Calu3 (cell line): ENCODE results near the gene RAD50. TPM values are rescaled to one million over a fixed set of nuclear protein-coding genes. Genes with fewer than 3 reads are reported as not detected.

Source experiments
- BruUV-seq: library from RNA; stranded (reverse); fragments of 400-500 nt; replicated peaks from 2 replicates; lab custom pipeline; 2021; lab: Mats Ljungman, UMichigan
- CTCF ChIA-PET: fragments of 300-600 bp; sonication (Branson Sonifier 250); formaldehyde crosslinking; loops from one replicate; lab custom pipeline; 2022; ENCODE audit warnings: antibody characterized with exemption; lab: Charles Lee
- DNase-seq: peaks from one replicate; pipeline ENCODE4 v3.0.0; 2022
- H3K27ac Mint-ChIP-seq: one replicate; pipeline ENCODE4 v1.8.0; 2022; ENCODE audit warnings: mixed read lengths; ENCODE audit not compliant: unreplicated experiment
- H3K27me3 Mint-ChIP-seq: one replicate; pipeline ENCODE4 v1.8.0; 2022; ENCODE audit warnings: mixed read lengths; ENCODE audit not compliant: unreplicated experiment
- H3K36me3 Mint-ChIP-seq: one replicate; pipeline ENCODE4 v1.8.0; 2022; ENCODE audit warnings: mild to moderate bottlenecking, moderate library complexity, mixed read lengths; ENCODE audit not compliant: insufficient read depth, unreplicated experiment
- H3K4me1 Mint-ChIP-seq: one replicate; pipeline ENCODE4 v1.8.0; 2022; ENCODE audit warnings: mild to moderate bottlenecking, low read depth, mixed read lengths; ENCODE audit not compliant: unreplicated experiment
- H3K4me3 Mint-ChIP-seq: one replicate; pipeline ENCODE4 v1.8.0; 2022; ENCODE audit warnings: mild to moderate bottlenecking, low read depth, moderate library complexity, mixed read lengths; ENCODE audit not compliant: unreplicated experiment
- H3K9me3 Mint-ChIP-seq: one replicate; pipeline ENCODE4 v1.8.0; 2022; ENCODE audit warnings: low read depth, mixed read lengths; ENCODE audit not compliant: unreplicated experiment
- intact Hi-C: fragments of 100-400 bp; cut with micrococcal nuclease; formaldehyde crosslinking; loops from one replicate; pipeline ENCODE4 v1.10.0; 2022; ENCODE audit not compliant: unreplicated experiment
- total RNA-seq: library from RNA; stranded (reverse); gene quantifications from 2 replicates; pipeline ENCODE4 v1.2.3, GENCODE V29; 2022
- TF ChIP-seq, protein P1 (sequence below): fragments of 200-600 bp; IDR thresholded peaks from one replicate; pipeline ENCODE4 v1.8.0; 2022; ENCODE audit warnings: antibody characterized with exemption; ENCODE audit not compliant: unreplicated experiment

Gene RAD50
- total RNA-seq, 1 experiment from 2014 or later = 35.9 TPM

DNA sequence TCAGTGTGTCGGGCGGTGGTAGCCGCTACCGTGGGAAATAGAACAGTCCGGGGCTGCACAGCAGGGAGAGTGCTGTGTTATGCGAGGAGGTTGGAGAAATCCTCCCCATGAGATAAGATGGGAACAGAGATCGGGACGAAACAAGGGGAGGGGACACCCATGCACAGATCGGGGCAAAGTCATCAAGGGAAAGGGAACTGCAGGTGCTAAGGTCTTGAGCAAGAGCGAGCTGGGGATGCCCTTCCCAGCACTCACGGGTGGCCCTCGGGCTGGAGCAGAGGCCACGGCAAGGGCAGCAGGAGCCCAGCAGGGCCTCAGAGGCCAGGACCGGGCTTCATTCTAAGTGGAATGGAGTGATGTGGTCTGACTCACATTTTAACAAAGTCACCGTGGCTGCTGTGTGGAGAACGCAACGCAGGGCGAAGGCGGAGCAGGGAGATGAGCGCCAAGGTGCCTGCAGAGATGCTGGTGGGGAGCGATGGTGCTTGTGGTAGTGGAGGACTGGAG, 108.8 kb downstream of the RAD50 start:
- Mint-ChIP-seq H3K36me3 (no peaks in the 10 kb centered on the region), H3K4me3 (no peak overlapping the region), H3K27me3 (no peaks in the 10 kb centered on the region), H3K9me3 (no peaks in the 10 kb centered on the region), H3K4me1 (peaks cover 8% of the 10 kb centered on the region), H3K27ac (no peak overlapping the region)
- TF ChIP-seq, protein P1, sequence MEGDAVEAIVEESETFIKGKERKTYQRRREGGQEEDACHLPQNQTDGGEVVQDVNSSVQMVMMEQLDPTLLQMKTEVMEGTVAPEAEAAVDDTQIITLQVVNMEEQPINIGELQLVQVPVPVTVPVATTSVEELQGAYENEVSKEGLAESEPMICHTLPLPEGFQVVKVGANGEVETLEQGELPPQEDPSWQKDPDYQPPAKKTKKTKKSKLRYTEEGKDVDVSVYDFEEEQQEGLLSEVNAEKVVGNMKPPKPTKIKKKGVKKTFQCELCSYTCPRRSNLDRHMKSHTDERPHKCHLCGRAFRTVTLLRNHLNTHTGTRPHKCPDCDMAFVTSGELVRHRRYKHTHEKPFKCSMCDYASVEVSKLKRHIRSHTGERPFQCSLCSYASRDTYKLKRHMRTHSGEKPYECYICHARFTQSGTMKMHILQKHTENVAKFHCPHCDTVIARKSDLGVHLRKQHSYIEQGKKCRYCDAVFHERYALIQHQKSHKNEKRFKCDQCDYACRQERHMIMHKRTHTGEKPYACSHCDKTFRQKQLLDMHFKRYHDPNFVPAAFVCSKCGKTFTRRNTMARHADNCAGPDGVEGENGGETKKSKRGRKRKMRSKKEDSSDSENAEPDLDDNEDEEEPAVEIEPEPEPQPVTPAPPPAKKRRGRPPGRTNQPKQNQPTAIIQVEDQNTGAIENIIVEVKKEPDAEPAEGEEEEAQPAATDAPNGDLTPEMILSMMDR = no peak
- no peak for DNase-seq
- intact Hi-C loops = no loop called here
- BruUV-seq = no TSS peak
- CTCF ChIA-PET = no interaction called here

DNA sequence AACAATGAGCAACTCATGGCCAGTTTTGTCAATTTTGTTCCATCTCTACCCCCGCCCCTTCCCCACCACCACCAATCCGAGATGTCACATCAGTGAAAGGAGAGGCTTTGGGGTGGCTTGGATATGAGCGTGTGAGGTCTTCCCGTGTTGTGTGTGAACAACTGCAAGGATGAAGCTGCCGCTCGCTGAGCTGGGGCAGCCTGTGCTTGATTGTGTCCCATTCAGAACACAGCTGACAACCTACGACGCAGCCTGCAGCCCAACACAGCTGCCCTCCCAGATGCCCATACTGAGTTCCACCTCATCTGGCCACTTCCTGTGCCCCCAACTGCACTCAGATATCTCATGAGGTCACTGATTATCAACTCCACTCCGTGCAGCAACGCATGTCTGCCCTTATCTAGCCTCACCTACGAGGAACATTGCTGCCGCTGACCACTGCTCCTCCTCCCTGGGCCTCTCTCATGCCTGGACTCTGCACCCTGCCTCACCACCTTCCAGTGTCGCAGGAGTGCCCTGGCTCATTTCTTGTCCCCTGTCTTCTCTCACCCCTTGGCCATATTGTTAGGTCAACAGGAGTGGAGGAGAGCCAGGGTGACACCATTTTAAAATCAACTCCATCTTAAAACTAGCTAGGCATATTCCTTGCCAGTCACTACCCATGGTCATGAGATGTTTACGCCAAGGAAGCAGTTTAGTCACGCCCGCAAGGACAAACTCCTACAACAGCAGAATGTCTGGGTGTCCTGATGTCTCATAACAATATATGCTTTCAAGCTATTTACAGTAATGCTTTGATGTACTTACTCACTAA, 109.7 kb downstream of the RAD50 start:
- H3K27me3 Mint-ChIP-seq = no peaks in the 10 kb centered on the region
- no peak for DNase-seq
- CTCF ChIA-PET = no interaction called here
- H3K4me3 Mint-ChIP-seq = no peak overlapping the region
- TF ChIP-seq, protein P1 = no peak
- H3K9me3 Mint-ChIP-seq = no peaks in the 10 kb centered on the region
- BruUV-seq = no TSS peak
- H3K36me3 Mint-ChIP-seq = no peaks in the 10 kb centered on the region
- peaks cover 8% of the 10 kb centered on the region for H3K4me1 Mint-ChIP-seq
- H3K27ac Mint-ChIP-seq = no peak overlapping the region
- intact Hi-C loops = no loop called here

DNA sequence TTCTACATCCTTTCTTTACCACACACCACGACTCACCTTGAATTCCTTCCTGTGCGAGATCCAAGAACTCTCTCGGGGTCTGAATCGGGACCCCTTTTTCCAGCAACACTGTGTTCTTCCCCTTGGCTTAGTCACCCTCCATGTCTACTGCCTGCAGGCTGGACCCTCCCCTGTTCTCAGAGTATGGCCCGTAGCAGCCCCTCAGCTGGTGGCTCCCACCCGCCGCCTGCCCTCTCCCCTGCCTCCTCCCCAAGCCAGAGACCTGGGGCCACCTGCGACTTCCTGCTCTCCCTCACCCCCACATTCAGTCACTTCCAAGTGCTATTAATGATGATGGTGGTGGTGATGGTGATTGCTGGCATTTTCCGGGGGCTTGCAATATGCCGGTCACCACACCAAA, 110.5 kb downstream of the RAD50 start:
- TF ChIP-seq, protein P1 = no peak
- H3K27me3 Mint-ChIP-seq = no peaks in the 10 kb centered on the region
- H3K36me3 Mint-ChIP-seq = no peaks in the 10 kb centered on the region
- H3K27ac Mint-ChIP-seq = no peak overlapping the region
- H3K9me3 Mint-ChIP-seq = no peaks in the 10 kb centered on the region
- BruUV-seq = no TSS peak
- peaks cover 8% of the 10 kb centered on the region for H3K4me1 Mint-ChIP-seq
- no peak overlapping the region for H3K4me3 Mint-ChIP-seq
- CTCF ChIA-PET = no interaction called here
- intact Hi-C loops = no loop called here
- no peak for DNase-seq

DNA sequence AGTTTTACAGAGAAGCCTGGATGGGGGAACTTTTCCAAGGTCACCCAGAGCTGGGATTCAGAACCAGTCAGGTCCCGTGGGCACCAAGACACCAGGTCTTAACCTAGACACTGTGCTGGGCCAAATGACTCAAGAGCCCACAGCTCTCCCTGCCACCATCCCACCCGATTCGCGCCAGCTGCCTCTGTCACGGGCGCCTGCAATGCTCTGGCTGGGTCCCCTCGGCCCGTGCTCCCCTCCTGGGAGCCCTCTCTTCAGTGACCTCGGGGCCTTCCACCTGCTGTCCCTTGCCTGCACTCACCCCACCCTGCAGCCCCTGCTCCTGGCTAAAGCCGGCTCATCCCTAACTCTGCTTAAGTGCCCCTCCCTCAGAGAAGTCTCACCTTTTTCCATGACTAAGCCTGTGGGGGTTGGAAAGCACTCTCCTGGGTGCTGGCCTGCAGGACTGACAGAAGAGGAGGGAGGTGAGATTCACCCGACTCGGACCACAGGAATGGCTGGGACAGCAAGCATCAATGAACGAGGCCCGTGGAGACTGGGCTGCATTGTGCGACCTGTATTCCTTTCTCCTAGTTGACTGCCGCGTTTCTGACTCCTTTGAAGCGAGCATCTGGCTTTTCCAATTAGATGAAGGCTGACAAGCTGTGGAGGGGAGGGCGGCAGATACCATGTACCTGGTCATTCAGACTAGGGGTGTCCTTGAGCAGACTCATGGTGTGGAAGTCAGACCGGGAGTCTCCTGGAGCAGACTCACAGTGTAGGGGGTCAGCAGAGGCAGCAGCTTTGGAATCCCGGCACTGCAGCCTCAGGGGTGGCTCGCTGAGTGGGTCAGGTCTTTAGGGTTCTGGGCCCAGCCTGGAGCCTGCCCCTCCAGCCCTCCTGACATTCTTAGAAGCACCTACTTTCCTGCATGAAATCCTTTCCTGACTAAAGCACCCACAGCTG, 111.3 kb downstream of the RAD50 start:
- H3K36me3 Mint-ChIP-seq = no peaks in the 10 kb centered on the region
- CTCF ChIA-PET = no interaction called here
- no peaks in the 10 kb centered on the region for H3K9me3 Mint-ChIP-seq
- no peak for DNase-seq
- peaks cover 4% of the 10 kb centered on the region for H3K4me1 Mint-ChIP-seq
- BruUV-seq = no TSS peak
- H3K27ac Mint-ChIP-seq = no peak overlapping the region
- TF ChIP-seq, protein P1 = no peak
- intact Hi-C loops = no loop called here
- H3K27me3 Mint-ChIP-seq = no peaks in the 10 kb centered on the region
- no peak overlapping the region for H3K4me3 Mint-ChIP-seq
